Brain microvascular endothelial cell (primary cell): ENCODE measurements around the gene MET.

Experiments
- DNase-seq: peaks from one replicate; pipeline ENCODE4 v3.0.0-alpha.2; 2020
- H3K27ac ChIP-seq: fragments of 250-450 bp; sonication (Bioruptor Pico); 2 replicates; pipeline ENCODE4 v1.5.1; 2020; ENCODE audit warnings: mild to moderate bottlenecking, moderate library complexity
- H3K27me3 ChIP-seq: fragments of 250-450 bp; sonication (Bioruptor Pico); replicated peaks from 2 replicates; pipeline ENCODE4 v1.5.1; 2020; ENCODE audit warnings: mild to moderate bottlenecking
- H3K36me3 ChIP-seq: fragments of 250-450 bp; sonication (Bioruptor Pico); replicated peaks from 2 replicates; pipeline ENCODE4 v1.5.1; 2020; ENCODE audit warnings: mild to moderate bottlenecking
- H3K4me3 ChIP-seq: 2 replicates; pipeline ENCODE4 v1.5.1; 2011; ENCODE audit warnings: low read depth, mild to moderate bottlenecking, control low read depth, low read length, moderate library complexity
- in situ Hi-C: cut with HindIII; loops from 2 replicates; pipeline ENCODE4 v1.10.0; 2017; ENCODE audit warnings: low sequenced_read_pairs, low pct_ligation_motif_present
- TF ChIP-seq, protein P1 (sequence below): IDR thresholded peaks from 2 replicates; pipeline ENCODE4 v1.5.1; 2011; ENCODE audit warnings: low read depth, mild to moderate bottlenecking, moderate library complexity, low read length, control low read depth, inconsistent platforms; ENCODE audit errors: missing control alignments

MET gene

DNA sequence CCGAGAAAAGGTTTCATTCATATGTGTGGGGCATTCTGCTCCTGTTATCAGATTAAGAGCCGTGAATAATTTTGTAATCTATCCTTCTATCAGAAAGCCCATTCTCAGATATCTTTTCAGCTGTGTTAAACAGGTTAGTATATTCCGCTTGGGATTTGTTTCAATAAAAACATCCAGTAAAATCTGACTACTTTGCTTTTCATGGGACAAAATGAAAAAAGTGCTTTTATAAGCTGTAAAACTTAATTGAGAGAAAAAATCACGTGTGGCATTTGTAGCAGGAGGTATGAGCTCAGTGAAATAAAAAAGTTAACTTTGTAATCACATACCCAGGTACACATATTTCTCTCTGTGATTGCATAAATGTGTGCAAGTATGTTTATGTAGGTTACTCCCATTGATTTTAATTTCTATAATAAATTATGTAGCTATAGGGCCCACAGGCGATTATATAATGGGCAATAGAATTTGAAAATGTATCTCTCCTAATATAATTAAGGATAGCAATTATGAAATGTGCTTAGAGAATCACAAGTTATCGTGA is 3.9 kb downstream of the MET start:
- no peak for DNase-seq
- no peaks in the 10 kb centered on the region for H3K27me3 ChIP-seq
- no peak overlapping the region for H3K27ac ChIP-seq
- in situ Hi-C loops = no loop called here
- H3K4me3 ChIP-seq = no peak overlapping the region
- TF ChIP-seq, protein P1, sequence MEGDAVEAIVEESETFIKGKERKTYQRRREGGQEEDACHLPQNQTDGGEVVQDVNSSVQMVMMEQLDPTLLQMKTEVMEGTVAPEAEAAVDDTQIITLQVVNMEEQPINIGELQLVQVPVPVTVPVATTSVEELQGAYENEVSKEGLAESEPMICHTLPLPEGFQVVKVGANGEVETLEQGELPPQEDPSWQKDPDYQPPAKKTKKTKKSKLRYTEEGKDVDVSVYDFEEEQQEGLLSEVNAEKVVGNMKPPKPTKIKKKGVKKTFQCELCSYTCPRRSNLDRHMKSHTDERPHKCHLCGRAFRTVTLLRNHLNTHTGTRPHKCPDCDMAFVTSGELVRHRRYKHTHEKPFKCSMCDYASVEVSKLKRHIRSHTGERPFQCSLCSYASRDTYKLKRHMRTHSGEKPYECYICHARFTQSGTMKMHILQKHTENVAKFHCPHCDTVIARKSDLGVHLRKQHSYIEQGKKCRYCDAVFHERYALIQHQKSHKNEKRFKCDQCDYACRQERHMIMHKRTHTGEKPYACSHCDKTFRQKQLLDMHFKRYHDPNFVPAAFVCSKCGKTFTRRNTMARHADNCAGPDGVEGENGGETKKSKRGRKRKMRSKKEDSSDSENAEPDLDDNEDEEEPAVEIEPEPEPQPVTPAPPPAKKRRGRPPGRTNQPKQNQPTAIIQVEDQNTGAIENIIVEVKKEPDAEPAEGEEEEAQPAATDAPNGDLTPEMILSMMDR = no peak
- no peaks in the 10 kb centered on the region for H3K36me3 ChIP-seq

DNA sequence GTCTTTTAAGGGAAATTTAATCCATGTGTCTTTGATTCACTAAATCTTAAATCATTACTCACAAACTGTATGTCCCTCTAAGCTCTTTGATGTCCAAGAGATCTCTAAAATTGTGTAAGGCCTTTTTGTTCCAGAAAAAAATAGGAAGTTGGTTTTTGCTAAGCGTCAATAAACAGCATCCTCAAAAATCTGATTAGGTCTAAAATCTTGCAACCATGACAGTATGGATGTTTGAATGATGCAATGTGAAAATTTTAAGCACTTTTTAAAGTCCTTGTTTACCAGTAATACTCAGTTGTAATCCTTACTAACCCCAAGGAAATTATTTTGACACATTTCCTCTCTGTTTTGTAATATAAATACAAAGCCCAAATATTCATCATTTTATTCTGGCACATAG is 6.8 kb downstream of the MET start:
- in situ Hi-C loops = no loop called here
- TF ChIP-seq, protein P1 = no peak
- Histone ChIP-seq H3K36me3 (no peaks in the 10 kb centered on the region), H3K27ac (no peak overlapping the region), H3K4me3 (no peak overlapping the region), H3K27me3 (no peaks in the 10 kb centered on the region)
- no peak for DNase-seq

DNA sequence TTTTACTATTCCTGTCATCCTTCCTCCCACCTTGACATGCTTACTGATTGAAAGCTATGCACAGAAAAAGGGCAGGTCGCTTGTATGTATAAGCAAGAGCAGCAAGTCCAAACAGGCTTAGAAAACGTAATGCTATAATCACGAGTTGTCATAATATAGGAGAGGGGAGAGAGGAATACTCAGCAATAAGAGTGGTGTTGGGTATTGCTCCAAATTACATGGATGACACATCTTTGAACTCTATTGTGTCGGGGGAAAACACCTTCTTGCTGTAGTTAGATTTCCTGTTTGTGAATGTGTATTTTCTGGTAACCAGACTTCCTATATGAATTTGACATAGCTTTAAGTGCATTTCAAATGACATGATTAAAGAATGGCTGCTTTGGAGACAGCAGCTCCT is 7.5 kb downstream of the MET start:
- no peak overlapping the region for H3K27ac ChIP-seq
- DNase-seq = no peak
- in situ Hi-C loops = no loop called here

DNA sequence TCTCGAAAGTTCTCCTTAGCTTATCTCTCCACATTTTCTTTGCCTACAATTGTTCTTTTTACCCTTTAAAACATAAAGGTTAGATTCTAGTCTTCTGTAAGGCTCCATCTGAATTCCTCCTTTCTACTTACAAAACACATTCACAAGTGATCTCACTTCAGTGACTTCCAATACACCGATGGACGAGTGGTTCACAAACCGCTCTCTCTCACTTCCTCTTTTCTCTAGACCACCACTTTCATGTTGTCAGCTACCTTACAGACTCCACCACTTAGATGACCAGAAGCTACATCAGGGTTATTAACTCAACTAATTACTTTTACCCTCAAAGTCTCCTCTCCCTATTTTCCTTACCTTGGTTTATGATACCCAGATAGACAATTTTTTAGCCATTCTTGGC is 11.8 kb downstream of the MET start:
- in situ Hi-C loops = no loop called here
- no peak for DNase-seq
- Histone ChIP-seq H3K27ac (no peak overlapping the region), H3K4me3 (no peak overlapping the region), H3K27me3 (no peaks in the 10 kb centered on the region), H3K36me3 (no peaks in the 10 kb centered on the region)
- TF ChIP-seq, protein P1 = no peak

More for the DNA sequence above, 7.5 kb downstream of the MET start:
- Histone ChIP-seq H3K27me3 (no peaks in the 10 kb centered on the region), H3K4me3 (no peak overlapping the region), H3K36me3 (no peaks in the 10 kb centered on the region)
- TF ChIP-seq, protein P1 = no peak

DNA sequence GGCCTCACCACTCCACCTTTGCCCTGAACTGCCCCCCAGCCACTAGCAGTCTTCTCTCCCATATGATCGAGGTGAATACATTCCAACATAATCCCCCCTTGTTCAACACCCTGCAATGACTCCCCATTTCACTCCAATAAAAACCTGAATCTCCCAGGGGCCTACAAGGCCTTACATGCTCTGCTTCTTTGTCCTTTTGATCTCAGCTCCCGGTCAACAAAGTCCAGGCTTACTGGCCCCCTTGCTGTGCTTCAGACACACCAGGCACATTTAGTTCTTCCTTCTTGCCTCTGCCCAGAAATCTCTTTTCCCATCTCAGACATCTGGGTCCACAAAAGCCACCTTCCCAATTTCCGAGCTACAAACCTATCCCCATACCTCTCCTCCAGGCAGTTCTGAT is 14.0 kb downstream of the MET start:
- H3K27me3 ChIP-seq = no peaks in the 10 kb centered on the region
- in situ Hi-C loops = no loop called here
- H3K4me3 ChIP-seq = no peak overlapping the region
- H3K36me3 ChIP-seq = no peaks in the 10 kb centered on the region
- H3K27ac ChIP-seq = no peak overlapping the region
- TF ChIP-seq, protein P1 = no peak
- DNase-seq = no peak

DNA sequence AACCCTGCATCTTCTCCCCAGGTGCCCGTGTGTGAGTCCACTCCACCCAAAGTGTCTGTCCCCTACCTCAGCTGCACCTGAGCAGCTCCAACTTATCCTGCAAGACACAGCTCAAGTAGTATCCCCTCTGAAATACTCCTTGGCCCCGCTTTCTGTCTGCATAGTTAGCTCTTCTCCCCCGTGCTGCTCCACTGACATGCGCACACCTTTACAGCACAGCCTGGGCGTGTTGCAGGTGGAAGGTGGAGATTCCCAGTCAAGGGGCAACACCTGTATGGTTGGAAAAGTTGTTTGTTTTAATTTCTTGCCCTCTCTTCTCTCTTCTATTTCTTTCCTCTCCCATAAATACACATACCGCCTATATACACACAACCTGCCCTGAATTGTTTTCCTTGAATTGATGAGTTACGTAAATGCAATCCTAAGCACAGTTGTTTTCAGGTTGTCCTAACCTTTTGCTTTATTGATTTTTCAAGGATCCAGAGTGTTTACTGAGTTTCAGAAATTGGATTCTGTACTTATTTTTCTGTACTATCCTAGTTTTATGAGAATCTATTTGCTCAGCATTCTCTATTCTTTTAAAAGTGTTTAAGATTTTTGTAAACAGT is 14.9 kb downstream of the MET start:
- Histone ChIP-seq H3K27ac (no peak overlapping the region), H3K4me3 (no peak overlapping the region), H3K36me3 (no peaks in the 10 kb centered on the region), H3K27me3 (no peaks in the 10 kb centered on the region)
- TF ChIP-seq, protein P1 = no peak
- in situ Hi-C loops = no loop called here
- no peak for DNase-seq
